ENCODE data around the gene LENG8.

Gene LENG8

GRCh38 chr19:54421169-54421516 lies 27.9 kb upstream of the LENG8 start:
- Histone ChIP-seq H3K27ac (replicated peaks) (no peak overlapping the region), H3K4me3 (replicated peaks; ENCODE audit: insufficient read depth, low read length) (no peak overlapping the region), H3K27me3 (ENCODE audit: insufficient read depth, poor library complexity, severe bottlenecking) (peaks cover 31% of the 10 kb centered on the region)
- no peak for DNase-seq (ENCODE audit: low read depth in 1 of 2, low spot score in 1 of 2)
- no peak for TF ChIP-seq POLR2AphosphoS5 (IDR thresholded peaks at IDR 0.05; ENCODE audit: low read depth)
- TF ChIP-seq CTCF (IDR thresholded peaks at IDR 0.05; ENCODE audit: insufficient read depth, low read length) = no peak
- TF ChIP-seq REST (IDR thresholded peaks at IDR 0.05; ENCODE audit: insufficient replicate concordance, low read depth) = no peak
- no peak for TF ChIP-seq GABPA (IDR thresholded peaks at IDR 0.05; ENCODE audit: low read depth)
- no peak for TF ChIP-seq SPI1 (IDR thresholded peaks at IDR 0.05; ENCODE audit: borderline replicate concordance, low read depth)

GRCh38 chr19:54421521-54421920 lies 27.5 kb upstream of the LENG8 start:
- Histone ChIP-seq H3K27ac (replicated peaks) (no peak overlapping the region), H3K4me3 (replicated peaks; ENCODE audit: insufficient read depth, low read length) (no peak overlapping the region), H3K27me3 (ENCODE audit: insufficient read depth, poor library complexity, severe bottlenecking) (peaks cover 28% of the 10 kb centered on the region)
- no peak for DNase-seq (ENCODE audit: low read depth in 1 of 2, low spot score in 1 of 2)
- no peak for TF ChIP-seq GABPA (IDR thresholded peaks at IDR 0.05; ENCODE audit: low read depth)
- TF ChIP-seq POLR2AphosphoS5 (IDR thresholded peaks at IDR 0.05; ENCODE audit: low read depth) = no peak
- TF ChIP-seq SPI1 (IDR thresholded peaks at IDR 0.05; ENCODE audit: borderline replicate concordance, low read depth) = no peak
- no peak for TF ChIP-seq CTCF (IDR thresholded peaks at IDR 0.05; ENCODE audit: insufficient read depth, low read length)
- TF ChIP-seq REST (IDR thresholded peaks at IDR 0.05; ENCODE audit: insufficient replicate concordance, low read depth) = no peak

- Histone ChIP-seq H3K27me3 (ENCODE audit: insufficient read depth, poor library complexity, severe bottlenecking) (peaks cover 21% of the 10 kb centered on the region), H3K4me3 (replicated peaks; ENCODE audit: insufficient read depth, low read length) (no peak overlapping the region), H3K27ac (replicated peaks) (no peak overlapping the region)
- TF ChIP-seq POLR2AphosphoS5 (IDR thresholded peaks at IDR 0.05; ENCODE audit: low read depth) = no peak
- no peak for TF ChIP-seq SPI1 (IDR thresholded peaks at IDR 0.05; ENCODE audit: borderline replicate concordance, low read depth)
- TF ChIP-seq CTCF (IDR thresholded peaks at IDR 0.05; ENCODE audit: insufficient read depth, low read length) = no peak
- TF ChIP-seq GABPA (IDR thresholded peaks at IDR 0.05; ENCODE audit: low read depth) = no peak
- TF ChIP-seq REST (IDR thresholded peaks at IDR 0.05; ENCODE audit: insufficient replicate concordance, low read depth) = no peak
- no peak for DNase-seq (ENCODE audit: low read depth in 1 of 2, low spot score in 1 of 2)
Measured at GRCh38 chr19:54422136-54422535, 26.9 kb upstream of the LENG8 start.

Measured in HL-60 (cell line).